Mesenchymal stem cell (in vitro differentiated cells and primary cell): ENCODE results near the gene KRT9. TPM values are rescaled to one million over a fixed set of nuclear protein-coding genes. Genes with fewer than 3 reads are reported as not detected.
"Not testable (repeated sequence)": the region's sequence is repeated elsewhere in the genome, so short reads cannot be mapped to it uniquely, and the experiment has no call there.

ENCODE experiments used
- DNase-seq: peaks from one replicate; pipeline ENCODE4 v3.0.0-alpha.2; 2013
- H2AFZ ChIP-seq: one replicate; pipeline ENCODE4 v1.6.1; 2013; ENCODE audit warnings: low read depth, mild to moderate bottlenecking, control low read depth, inconsistent platforms, low read length, moderate library complexity
- H2AK5ac ChIP-seq: 2 replicates; pipeline ENCODE4 v1.6.1; 2013; ENCODE audit warnings: low read length, moderate library complexity, mild to moderate bottlenecking, inconsistent platforms; ENCODE audit not compliant: severe bottlenecking
- H2BK120ac ChIP-seq: one replicate; pipeline ENCODE4 v1.6.1; 2013; ENCODE audit warnings: low read depth, mild to moderate bottlenecking, inconsistent platforms, low read length, moderate library complexity
- H2BK12ac ChIP-seq, 2 experiments: one replicate each; pipeline ENCODE4 v1.6.1; 2013; ENCODE audit warnings: inconsistent platforms in 2 of 2, low read length in 2 of 2, mild to moderate bottlenecking in 2 of 2, moderate library complexity in 2 of 2, control low read depth in 1 of 2
- H2BK15ac ChIP-seq: one replicate; pipeline ENCODE4 v1.6.1; 2013; ENCODE audit warnings: mild to moderate bottlenecking, low read depth, inconsistent platforms; ENCODE audit not compliant: poor library complexity, severe bottlenecking
- H2BK5ac ChIP-seq: 2 replicates; pipeline ENCODE4 v1.6.1; 2013; ENCODE audit warnings: low read depth, mild to moderate bottlenecking, low read length, control low read depth, inconsistent platforms; ENCODE audit not compliant: poor library complexity, severe bottlenecking
- H3K14ac ChIP-seq, 2 experiments: one replicate each; pipeline ENCODE4 v1.6.1; 2013; ENCODE audit warnings: inconsistent platforms in 2 of 2, low read length in 2 of 2, control low read depth in 1 of 2, mild to moderate bottlenecking in 1 of 2, moderate library complexity in 1 of 2
- H3K18ac ChIP-seq, 2 experiments: one replicate each; pipeline ENCODE4 v1.6.1; 2013; ENCODE audit warnings: inconsistent platforms in 2 of 2, low read length in 2 of 2, control low read depth in 1 of 2, low read depth in 1 of 2, mild to moderate bottlenecking in 1 of 2
- H3K23ac ChIP-seq, 2 experiments: one replicate each; pipeline ENCODE4 v1.6.1; 2013; ENCODE audit warnings: inconsistent platforms in 2 of 2, low read length in 2 of 2, mild to moderate bottlenecking in 2 of 2, moderate library complexity in 2 of 2, control low read depth in 1 of 2
- H3K27ac ChIP-seq: 2 replicates; pipeline ENCODE4 v1.5.1; 2013; ENCODE audit warnings: mild to moderate bottlenecking, moderate library complexity, low read length, control low read depth, inconsistent platforms; ENCODE audit not compliant: poor library complexity, severe bottlenecking
- H3K27me3 ChIP-seq, 2 experiments: 2 replicates each; pipeline versions ENCODE4 v1.6.1 to v1.7.0; 2013; ENCODE audit warnings: low read length in 2 of 2, mild to moderate bottlenecking in 2 of 2, moderate library complexity in 2 of 2, control low read depth in 1 of 2, inconsistent platforms in 1 of 2; ENCODE audit not compliant: control insufficient read depth in 1 of 2, insufficient read depth in 1 of 2
- H3K36me3 ChIP-seq, 2 experiments: 2 replicates each; pipeline versions ENCODE4 v1.6.1 to v1.7.0; 2013; ENCODE audit warnings: low read length in 2 of 2, control low read depth in 1 of 2, inconsistent platforms in 1 of 2, low read depth in 1 of 2, mild to moderate bottlenecking in 1 of 2; ENCODE audit not compliant: insufficient read depth in 2 of 2, control insufficient read depth in 1 of 2
- H3K4ac ChIP-seq, 2 experiments: one replicate each; pipeline ENCODE4 v1.6.1; 2013; ENCODE audit warnings: inconsistent platforms in 2 of 2, low read length in 2 of 2, mild to moderate bottlenecking in 2 of 2, moderate library complexity in 2 of 2, control low read depth in 1 of 2, low read depth in 1 of 2
- H3K4me1 ChIP-seq: 2 replicates; pipeline ENCODE4 v1.6.1; 2013; ENCODE audit warnings: low read depth, low read length, control low read depth; ENCODE audit not compliant: control insufficient read depth, insufficient read depth
- H3K4me2 ChIP-seq: 2 replicates; pipeline ENCODE4 v1.6.1; 2013; ENCODE audit warnings: low read length, mild to moderate bottlenecking, inconsistent platforms; ENCODE audit not compliant: poor library complexity, severe bottlenecking
- H3K4me3 ChIP-seq, 2 experiments: 2 replicates each; pipeline versions ENCODE4 v1.5.1 to v1.7.0; 2013; ENCODE audit warnings: low read length in 2 of 2, mild to moderate bottlenecking in 2 of 2, control low read depth in 1 of 2, low read depth in 1 of 2; ENCODE audit not compliant: insufficient read depth in 1 of 2
- H3K79me1 ChIP-seq: replicated peaks from 2 replicates; pipeline ENCODE4 v1.6.1; 2013; ENCODE audit warnings: mild to moderate bottlenecking, control low read depth, low read length, inconsistent platforms; ENCODE audit not compliant: poor library complexity, severe bottlenecking
- H3K9ac ChIP-seq: 2 replicates; pipeline ENCODE4 v1.7.0; 2013; ENCODE audit warnings: mild to moderate bottlenecking, low read length, moderate library complexity
- H3K9me3 ChIP-seq: 2 replicates; pipeline ENCODE4 v1.7.0; 2013; ENCODE audit warnings: mild to moderate bottlenecking, low read length; ENCODE audit not compliant: control insufficient read depth
- H4K8ac ChIP-seq: one replicate; pipeline ENCODE4 v1.6.1; 2013; ENCODE audit warnings: inconsistent platforms, mild to moderate bottlenecking, low read length, moderate library complexity
- H4K91ac ChIP-seq: one replicate; pipeline ENCODE4 v1.6.1; 2013; ENCODE audit warnings: mild to moderate bottlenecking, low read length, inconsistent platforms
- WGBS: methylation state at CpG from one replicate; pipeline ENCODE4 v1.1.7; 2013; ENCODE audit warnings: mixed read lengths; 5-methylcytosine and 5-hydroxymethylcytosine counted together
- polyA plus RNA-seq, 2 experiments: library from polyadenylated mRNA; stranded (reverse); fragments of 200-250 nt; gene quantifications; one replicate each; pipeline ENCODE4 v1.2.3, GENCODE V29; 2013

KRT9 gene, protein sequence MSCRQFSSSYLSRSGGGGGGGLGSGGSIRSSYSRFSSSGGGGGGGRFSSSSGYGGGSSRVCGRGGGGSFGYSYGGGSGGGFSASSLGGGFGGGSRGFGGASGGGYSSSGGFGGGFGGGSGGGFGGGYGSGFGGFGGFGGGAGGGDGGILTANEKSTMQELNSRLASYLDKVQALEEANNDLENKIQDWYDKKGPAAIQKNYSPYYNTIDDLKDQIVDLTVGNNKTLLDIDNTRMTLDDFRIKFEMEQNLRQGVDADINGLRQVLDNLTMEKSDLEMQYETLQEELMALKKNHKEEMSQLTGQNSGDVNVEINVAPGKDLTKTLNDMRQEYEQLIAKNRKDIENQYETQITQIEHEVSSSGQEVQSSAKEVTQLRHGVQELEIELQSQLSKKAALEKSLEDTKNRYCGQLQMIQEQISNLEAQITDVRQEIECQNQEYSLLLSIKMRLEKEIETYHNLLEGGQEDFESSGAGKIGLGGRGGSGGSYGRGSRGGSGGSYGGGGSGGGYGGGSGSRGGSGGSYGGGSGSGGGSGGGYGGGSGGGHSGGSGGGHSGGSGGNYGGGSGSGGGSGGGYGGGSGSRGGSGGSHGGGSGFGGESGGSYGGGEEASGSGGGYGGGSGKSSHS
- polyA plus RNA-seq (2013, experiment 1 of 2), result not detected
- polyA plus RNA-seq (2013, experiment 2 of 2), result not detected

DNA sequence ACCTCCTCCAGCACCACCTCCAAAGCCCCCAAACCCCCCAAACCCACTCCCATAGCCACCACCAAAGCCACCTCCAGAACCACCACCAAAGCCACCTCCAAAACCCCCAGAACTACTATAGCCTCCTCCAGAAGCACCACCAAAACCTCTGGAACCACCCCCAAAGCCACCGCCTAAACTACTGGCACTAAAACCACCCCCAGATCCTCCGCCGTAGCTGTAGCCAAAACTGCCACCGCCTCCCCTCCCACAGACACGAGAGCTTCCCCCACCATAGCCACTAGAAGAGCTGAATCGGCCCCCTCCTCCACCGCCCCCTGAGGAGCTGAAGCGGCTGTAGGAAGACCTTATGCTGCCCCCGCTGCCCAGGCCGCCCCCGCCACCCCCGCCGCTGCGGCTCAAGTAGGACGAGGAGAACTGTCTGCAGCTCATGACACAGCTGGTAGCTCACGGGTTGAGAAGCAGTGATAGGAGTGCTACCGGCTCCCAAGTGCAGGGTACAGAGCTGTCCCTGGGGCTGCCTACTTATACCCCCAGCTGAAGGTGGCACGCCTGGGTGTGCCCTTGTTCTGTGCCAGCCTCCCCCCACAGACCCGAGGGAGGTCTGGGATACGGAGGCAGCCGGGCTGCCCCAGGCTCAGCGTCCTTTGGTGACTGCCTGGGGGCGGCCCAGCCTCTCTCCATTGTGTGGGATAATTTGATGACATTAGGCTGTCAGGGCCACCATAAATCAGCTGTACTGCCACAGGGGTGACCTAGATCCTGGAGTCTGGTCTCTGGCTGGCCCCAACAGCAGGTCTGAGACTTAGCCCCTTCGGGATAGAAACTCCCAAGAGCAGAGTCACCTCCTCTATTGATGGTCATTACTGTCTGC is at the start of gene KRT9:
Gene KRT9, minus strand, starts transcription at position 499 of the 874 bp plus-strand sequence. Its CDS starts 67 bp downstream, at position 432.
- Histone ChIP-seq H3K4ac (no peak within 1 kb of the TSS), H2BK120ac (no peak within 1 kb of the TSS), H3K9me3 (no peaks in the 10 kb centered on the region), H2AFZ (no peak within 1 kb of the TSS), H2BK12ac (no peak within 1 kb of the TSS), H2BK15ac (no peak within 1 kb of the TSS), H4K8ac (no peak within 1 kb of the TSS), H3K18ac (no peak within 1 kb of the TSS), H3K23ac (no peak within 1 kb of the TSS), H3K27me3 (peaks cover 80 to 89% of the 10 kb centered on the region in 2 experiments), H3K4me1 (no peaks in the 10 kb centered on the region), H3K9ac (no peak within 1 kb of the TSS), H3K4me3 (no peak within 1 kb of the TSS), H3K14ac (no peak within 1 kb of the TSS), H3K79me1 (no peaks in the 10 kb centered on the region), H3K36me3 (no peaks in the 10 kb centered on the region), H2AK5ac (no peak within 1 kb of the TSS), H3K27ac (no peak within 1 kb of the TSS), H2BK5ac (no peak within 1 kb of the TSS), H4K91ac (no peak within 1 kb of the TSS), H3K4me2 (no peak within 1 kb of the TSS)
- no peak for DNase-seq
- 69% methylated on average over 23 of the region's 24 CpGs for WGBS

DNA sequence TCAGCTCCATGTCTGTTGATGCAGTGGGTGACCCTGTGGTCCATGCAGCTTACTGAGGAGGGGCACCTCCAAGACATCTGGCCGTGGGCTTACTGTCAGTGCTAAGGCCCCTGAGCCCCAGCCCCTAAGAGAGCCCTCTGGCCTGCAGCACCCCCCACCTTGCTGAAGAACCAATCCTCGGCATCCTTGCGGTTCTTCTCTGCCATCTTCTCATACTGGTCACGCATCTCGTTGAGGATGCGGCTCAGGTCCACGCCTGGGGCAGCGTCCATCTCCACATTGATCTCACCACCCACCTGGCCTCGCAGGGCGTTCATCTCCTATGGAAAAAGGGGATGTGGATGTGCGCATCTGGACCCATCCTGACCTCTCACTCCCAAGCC is 49.6 kb upstream of the KRT9 start:
- not testable (repeated sequence) for H3K4ac ChIP-seq, H3K18ac ChIP-seq, H3K4me2 ChIP-seq, H3K79me1 ChIP-seq, H2BK12ac ChIP-seq, H3K36me3 ChIP-seq, H3K9ac ChIP-seq, H3K23ac ChIP-seq, DNase-seq, H4K91ac ChIP-seq, H3K27ac ChIP-seq, H2BK15ac ChIP-seq, H3K9me3 ChIP-seq, H3K14ac ChIP-seq, H4K8ac ChIP-seq, H2BK120ac ChIP-seq, H2AFZ ChIP-seq, H3K4me3 ChIP-seq
- H3K27me3 ChIP-seq, result peaks cover 7 to 35% of the 10 kb centered on the region in 2 experiments
- H3K4me1 ChIP-seq, result peaks cover 33% of the 10 kb centered on the region
- WGBS, result 93% methylated on average over 11 of the region's 11 CpGs
- peak overlapping the region; percentile 47 for H2BK5ac ChIP-seq
- peak overlapping the region; percentile 26 for H2AK5ac ChIP-seq

DNA sequence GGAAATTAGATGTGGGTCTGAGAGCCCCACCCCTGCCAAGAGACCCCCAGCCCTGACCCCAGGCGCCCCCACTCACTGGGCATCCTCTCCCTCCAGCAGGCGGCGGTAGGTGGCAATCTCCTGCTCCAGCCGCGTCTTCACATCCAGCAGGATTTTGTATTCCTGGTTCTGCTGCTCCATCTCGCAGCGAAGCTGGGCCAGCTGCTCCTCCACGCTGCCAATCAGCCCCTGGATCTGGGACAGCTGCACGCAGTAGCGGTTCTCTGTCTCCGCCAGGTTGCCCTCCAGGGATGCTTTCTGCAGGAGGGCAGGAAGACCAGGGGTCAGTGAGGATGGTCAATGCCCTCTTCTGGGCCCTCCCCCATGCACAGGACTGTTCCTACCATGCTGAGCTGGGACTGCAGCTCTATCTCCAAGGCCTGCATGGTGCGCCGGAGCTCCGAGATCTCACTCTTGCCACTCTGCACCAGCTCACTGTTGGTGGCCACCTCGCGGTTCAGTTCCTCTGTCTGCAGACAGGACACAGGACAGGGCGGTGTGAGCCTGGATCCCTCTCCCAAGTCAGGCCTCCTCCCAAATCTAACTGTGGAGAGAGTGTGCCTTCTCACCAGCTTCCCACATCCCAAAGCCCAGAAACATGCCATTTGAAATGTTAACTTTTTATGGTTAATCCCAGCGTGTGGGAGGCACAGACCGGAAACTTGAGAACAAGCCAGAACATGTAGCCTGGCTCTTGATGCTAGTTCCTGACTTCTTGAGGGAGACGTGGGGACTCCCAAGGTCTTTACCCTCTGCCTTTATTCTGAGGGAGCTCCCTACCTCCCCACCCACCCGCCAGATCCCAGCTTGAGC is 49.0 kb upstream of the KRT9 start:
- peaks cover 30% of the 10 kb centered on the region for H3K4me1 ChIP-seq
- H3K27ac ChIP-seq, result no peak overlapping the region
- no peaks in the 10 kb centered on the region for H3K36me3 ChIP-seq
- WGBS, result 81% methylated on average over 21 of the region's 21 CpGs
- H4K8ac ChIP-seq, result no peak overlapping the region
- no peak overlapping the region for H2AFZ ChIP-seq
- H2BK5ac ChIP-seq, result peak overlapping the region; percentile 47
- no peak overlapping the region for H2BK12ac ChIP-seq
- no peak overlapping the region for H3K23ac ChIP-seq
- H3K27me3 ChIP-seq, result peaks cover 10 to 41% of the 10 kb centered on the region in 2 experiments
- H2BK120ac ChIP-seq, result no peak overlapping the region
- no peak overlapping the region for H3K14ac ChIP-seq
- no peak overlapping the region for H3K18ac ChIP-seq
- H3K4ac ChIP-seq, result no peak overlapping the region
- H2BK15ac ChIP-seq, result no peak overlapping the region
- DNase-seq, result no peak
- H4K91ac ChIP-seq, result no peak overlapping the region
- H3K9ac ChIP-seq, result no peak overlapping the region
- H2AK5ac ChIP-seq, result peak overlapping the region; percentile 26
- H3K79me1 ChIP-seq, result no peaks in the 10 kb centered on the region
- no peaks in the 10 kb centered on the region for H3K9me3 ChIP-seq
- no peak overlapping the region for H3K4me3 ChIP-seq
- H3K4me2 ChIP-seq, result no peak overlapping the region
